Nephron progenitor cell (in vitro differentiated cells): ENCODE measurements around the gene MAJIN.

Experiments used
- DNase-seq: peaks from one replicate; pipeline ENCODE4 v3.0.0; 2021
- H3K27ac Mint-ChIP-seq: 2 replicates; pipeline ENCODE4 v1.8.0; 2021; ENCODE audit warnings: mild to moderate bottlenecking, moderate library complexity, mixed read lengths
- H3K27me3 Mint-ChIP-seq: 2 replicates; pipeline ENCODE4 v1.8.0; 2021; ENCODE audit warnings: mild to moderate bottlenecking, low read depth, mixed read lengths; ENCODE audit not compliant: poor library complexity
- H3K36me3 Mint-ChIP-seq: 2 replicates; pipeline ENCODE4 v1.8.0; 2021; ENCODE audit warnings: low read depth, mixed read lengths
- H3K4me1 Mint-ChIP-seq: 2 replicates; pipeline ENCODE4 v1.8.0; 2021; ENCODE audit warnings: mixed read lengths
- H3K4me3 Mint-ChIP-seq: 2 replicates; pipeline ENCODE4 v1.8.0; 2021; ENCODE audit warnings: mild to moderate bottlenecking, moderate library complexity, mixed read lengths
- H3K9me3 Mint-ChIP-seq: 2 replicates; pipeline ENCODE4 v1.8.0; 2021; ENCODE audit warnings: mild to moderate bottlenecking, moderate library complexity, mixed read lengths
- TF ChIP-seq, protein P1 (sequence below): fragments of 200-600 bp; sonication (generic); IDR thresholded peaks from 2 replicates; pipeline ENCODE4 v1.5.0; 2021; ENCODE audit warnings: antibody characterized with exemption

Gene MAJIN

GRCh38 chr11:64916775-64917662, 54.9 kb downstream of the MAJIN start, which contains the start of gene ATG2A:
Gene ATG2A (minus strand): TSS chr11:64917209. CDS start chr11:64917135, 74 bp downstream.
- peak within 1 kb of the TSS; percentile 91 for H3K4me3 Mint-ChIP-seq
- peak within 1 kb of the TSS; percentile 99 for H3K27ac Mint-ChIP-seq
- H3K4me1 Mint-ChIP-seq: peaks cover 56% of the 10 kb centered on the region
- TF ChIP-seq, protein P1, sequence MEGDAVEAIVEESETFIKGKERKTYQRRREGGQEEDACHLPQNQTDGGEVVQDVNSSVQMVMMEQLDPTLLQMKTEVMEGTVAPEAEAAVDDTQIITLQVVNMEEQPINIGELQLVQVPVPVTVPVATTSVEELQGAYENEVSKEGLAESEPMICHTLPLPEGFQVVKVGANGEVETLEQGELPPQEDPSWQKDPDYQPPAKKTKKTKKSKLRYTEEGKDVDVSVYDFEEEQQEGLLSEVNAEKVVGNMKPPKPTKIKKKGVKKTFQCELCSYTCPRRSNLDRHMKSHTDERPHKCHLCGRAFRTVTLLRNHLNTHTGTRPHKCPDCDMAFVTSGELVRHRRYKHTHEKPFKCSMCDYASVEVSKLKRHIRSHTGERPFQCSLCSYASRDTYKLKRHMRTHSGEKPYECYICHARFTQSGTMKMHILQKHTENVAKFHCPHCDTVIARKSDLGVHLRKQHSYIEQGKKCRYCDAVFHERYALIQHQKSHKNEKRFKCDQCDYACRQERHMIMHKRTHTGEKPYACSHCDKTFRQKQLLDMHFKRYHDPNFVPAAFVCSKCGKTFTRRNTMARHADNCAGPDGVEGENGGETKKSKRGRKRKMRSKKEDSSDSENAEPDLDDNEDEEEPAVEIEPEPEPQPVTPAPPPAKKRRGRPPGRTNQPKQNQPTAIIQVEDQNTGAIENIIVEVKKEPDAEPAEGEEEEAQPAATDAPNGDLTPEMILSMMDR: no peak
- H3K9me3 Mint-ChIP-seq: no peaks in the 10 kb centered on the region
- peaks cover 5% of the 10 kb centered on the region for H3K36me3 Mint-ChIP-seq
- peak; percentile 99 for DNase-seq
- peaks cover 4% of the 10 kb centered on the region for H3K27me3 Mint-ChIP-seq

GRCh38 chr11:64916040-64916774, 55.7 kb downstream of the MAJIN start:
- Mint-ChIP-seq H3K27me3 (peaks cover 4% of the 10 kb centered on the region), H3K4me3 (peak overlapping the region; percentile 91), H3K27ac (peak overlapping the region; percentile 97), H3K9me3 (no peaks in the 10 kb centered on the region), H3K36me3 (peaks cover 11% of the 10 kb centered on the region), H3K4me1 (peaks cover 50% of the 10 kb centered on the region)
- peak; percentile 35 for DNase-seq
- TF ChIP-seq, protein P1: no peak

DNA sequence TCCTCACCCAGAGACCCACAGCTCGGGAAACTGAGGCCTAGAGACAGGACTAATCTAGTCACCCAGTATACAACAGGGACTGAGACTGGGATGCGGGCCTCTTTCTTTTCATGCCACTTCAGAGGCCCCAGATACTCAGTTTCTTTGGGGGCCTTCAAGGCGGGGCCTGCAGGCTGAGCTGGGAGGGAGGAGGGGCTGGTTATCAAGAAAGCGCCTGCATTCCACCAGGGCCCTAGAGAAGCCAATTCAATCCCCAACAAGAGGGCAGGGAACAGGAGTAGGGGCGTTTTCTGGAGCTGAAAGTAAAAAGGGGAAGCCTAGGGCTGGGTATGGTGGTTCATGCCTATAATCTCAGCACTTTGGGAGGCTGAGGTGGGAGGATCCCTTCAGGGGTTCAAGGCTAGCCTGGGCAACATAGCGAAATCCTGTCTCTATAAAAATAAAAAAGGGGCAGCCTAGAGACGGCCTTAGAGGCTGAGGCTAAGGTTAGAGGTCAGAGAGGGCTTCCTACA, 56.5 kb downstream of the MAJIN start:
- Mint-ChIP-seq H3K27me3 (peaks cover 4% of the 10 kb centered on the region), H3K27ac (no peak overlapping the region), H3K4me1 (peaks cover 46% of the 10 kb centered on the region), H3K4me3 (peak overlapping the region; percentile 91), H3K9me3 (no peaks in the 10 kb centered on the region), H3K36me3 (peaks cover 11% of the 10 kb centered on the region)
- no peak for DNase-seq
- TF ChIP-seq, protein P1: no peak

DNA sequence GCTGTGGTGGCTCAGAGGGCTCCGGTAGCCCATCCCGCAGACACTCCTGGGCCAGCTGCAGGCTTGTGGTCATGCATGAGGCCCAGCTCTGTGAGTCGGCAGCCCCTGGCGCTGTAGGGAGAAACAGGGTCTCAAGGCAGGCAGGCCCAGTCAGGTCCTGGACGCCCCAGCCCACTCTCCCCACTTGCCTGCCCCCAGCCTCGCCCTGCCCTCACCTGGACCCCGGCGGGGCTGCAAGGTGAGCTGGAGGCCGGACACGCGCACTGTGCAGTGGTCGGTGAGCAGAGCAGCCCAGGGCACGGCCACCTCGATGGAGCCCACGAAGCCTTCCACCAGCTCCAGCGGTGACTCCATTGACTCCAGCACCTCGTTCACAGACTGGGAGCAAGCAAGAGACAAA, 57.8 kb downstream of the MAJIN start:
- H3K27me3 Mint-ChIP-seq: no peaks in the 10 kb centered on the region
- peaks cover 11% of the 10 kb centered on the region for H3K36me3 Mint-ChIP-seq
- H3K27ac Mint-ChIP-seq: peak overlapping the region; percentile 91
- TF ChIP-seq, protein P1: no peak
- no peak overlapping the region for H3K4me3 Mint-ChIP-seq
- no peak for DNase-seq
- H3K9me3 Mint-ChIP-seq: no peaks in the 10 kb centered on the region
- peaks cover 33% of the 10 kb centered on the region for H3K4me1 Mint-ChIP-seq

DNA sequence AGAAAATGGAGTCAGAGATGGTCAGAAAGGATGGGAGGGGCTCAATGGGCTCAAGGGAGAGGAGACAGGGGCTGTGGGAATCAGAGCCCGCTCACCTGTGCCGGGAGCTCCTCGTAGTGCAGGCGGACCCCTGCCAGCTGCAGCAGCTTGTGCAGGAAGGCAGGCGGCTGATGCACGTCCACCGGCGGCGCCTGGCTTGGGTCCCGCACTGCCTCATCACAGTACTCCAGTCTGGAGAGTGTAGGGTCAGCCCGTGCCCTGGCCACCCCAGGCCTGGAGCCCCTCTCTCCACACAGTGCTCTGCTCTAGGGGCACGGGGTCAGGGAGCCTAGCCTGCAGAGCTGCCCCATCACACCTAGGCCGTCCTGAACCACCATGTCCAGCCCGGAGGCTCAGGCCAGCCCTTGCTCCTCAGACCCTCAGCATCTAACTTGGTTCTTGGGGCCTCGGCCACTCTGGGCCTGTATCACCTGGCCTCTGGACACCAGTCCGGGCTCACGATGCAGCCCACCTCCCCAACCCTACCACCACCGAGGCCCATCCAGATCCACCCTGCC, 58.7 kb downstream of the MAJIN start:
- H3K27me3 Mint-ChIP-seq: no peaks in the 10 kb centered on the region
- H3K4me3 Mint-ChIP-seq: no peak overlapping the region
- no peak for DNase-seq
- TF ChIP-seq, protein P1: no peak
- no peaks in the 10 kb centered on the region for H3K9me3 Mint-ChIP-seq
- H3K4me1 Mint-ChIP-seq: peaks cover 33% of the 10 kb centered on the region
- peaks cover 11% of the 10 kb centered on the region for H3K36me3 Mint-ChIP-seq
- no peak overlapping the region for H3K27ac Mint-ChIP-seq
